HL-60 (cell line): Measurements from ENCODE around the gene RASAL2.

Experiments used
- DNase-seq, 2 experiments: peaks; one replicate each; pipeline ENCODE4 v3.0.0-alpha.2; 2010 to 2020; ENCODE audit warnings: low read depth in 1 of 2, low spot score in 1 of 2
- H3K27ac ChIP-seq: fragments of 250-450 bp; sonication (Bioruptor Pico); replicated peaks from 2 replicates; pipeline ENCODE4 v1.5.1; 2020; ENCODE audit warnings: mild to moderate bottlenecking, moderate library complexity
- H3K27me3 ChIP-seq: fragments of 250-450 bp; sonication (Bioruptor Pico); 2 replicates; pipeline ENCODE4 v1.5.1; 2021; ENCODE audit warnings: mild to moderate bottlenecking, moderate library complexity; ENCODE audit not compliant: insufficient read depth, poor library complexity, severe bottlenecking
- H3K4me3 ChIP-seq: replicated peaks from 2 replicates; pipeline ENCODE4 v1.5.1; 2011; ENCODE audit warnings: mild to moderate bottlenecking, control low read depth, low read length; ENCODE audit not compliant: insufficient read depth
- GABPA ChIP-seq: IDR thresholded peaks from 2 replicates; pipeline ENCODE4 v1.6.1; 2012; ENCODE audit warnings: low read depth
- POLR2AphosphoS5 ChIP-seq: IDR thresholded peaks from 2 replicates; pipeline ENCODE4 v1.6.1; 2012; ENCODE audit warnings: low read depth
- SPI1 ChIP-seq: IDR thresholded peaks from 2 replicates; pipeline ENCODE4 v1.6.1; 2012; ENCODE audit warnings: low read depth, mild to moderate bottlenecking, borderline replicate concordance
- TF ChIP-seq, protein P1 (sequence below): IDR thresholded peaks from one replicate; pipeline ENCODE4 v1.5.1; 2011; ENCODE audit warnings: low read length, control low read depth, inconsistent platforms; ENCODE audit not compliant: insufficient read depth
- TF ChIP-seq, protein P2 (sequence below): IDR thresholded peaks from 2 replicates; pipeline ENCODE4 v1.6.1; 2012; ENCODE audit warnings: low read depth; ENCODE audit not compliant: insufficient replicate concordance

The RASAL2 gene

DNA sequence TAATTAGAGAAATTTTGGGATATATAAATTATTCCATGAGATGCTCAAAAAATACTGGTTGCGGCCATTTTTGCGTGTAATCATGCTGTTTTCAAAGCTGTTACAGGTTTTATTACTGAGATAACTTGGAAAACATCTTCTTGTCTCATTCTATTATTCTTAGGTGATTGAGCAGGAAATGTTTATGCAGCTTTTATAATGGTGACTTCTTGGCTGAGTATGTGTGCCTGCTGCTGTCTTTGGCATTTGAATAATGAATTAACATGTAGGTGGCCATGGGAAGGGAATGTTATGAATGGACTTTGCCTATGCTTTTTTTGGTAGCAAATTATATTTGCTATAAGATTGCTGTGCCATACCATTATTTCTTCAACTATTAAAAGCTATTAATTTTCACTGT, 52.5 kb downstream of the RASAL2 start:
- DNase-seq: no peak
- Histone ChIP-seq H3K4me3 (no peak overlapping the region), H3K27ac (no peak overlapping the region), H3K27me3 (no peaks in the 10 kb centered on the region)
- TF ChIP-seq, protein P1, sequence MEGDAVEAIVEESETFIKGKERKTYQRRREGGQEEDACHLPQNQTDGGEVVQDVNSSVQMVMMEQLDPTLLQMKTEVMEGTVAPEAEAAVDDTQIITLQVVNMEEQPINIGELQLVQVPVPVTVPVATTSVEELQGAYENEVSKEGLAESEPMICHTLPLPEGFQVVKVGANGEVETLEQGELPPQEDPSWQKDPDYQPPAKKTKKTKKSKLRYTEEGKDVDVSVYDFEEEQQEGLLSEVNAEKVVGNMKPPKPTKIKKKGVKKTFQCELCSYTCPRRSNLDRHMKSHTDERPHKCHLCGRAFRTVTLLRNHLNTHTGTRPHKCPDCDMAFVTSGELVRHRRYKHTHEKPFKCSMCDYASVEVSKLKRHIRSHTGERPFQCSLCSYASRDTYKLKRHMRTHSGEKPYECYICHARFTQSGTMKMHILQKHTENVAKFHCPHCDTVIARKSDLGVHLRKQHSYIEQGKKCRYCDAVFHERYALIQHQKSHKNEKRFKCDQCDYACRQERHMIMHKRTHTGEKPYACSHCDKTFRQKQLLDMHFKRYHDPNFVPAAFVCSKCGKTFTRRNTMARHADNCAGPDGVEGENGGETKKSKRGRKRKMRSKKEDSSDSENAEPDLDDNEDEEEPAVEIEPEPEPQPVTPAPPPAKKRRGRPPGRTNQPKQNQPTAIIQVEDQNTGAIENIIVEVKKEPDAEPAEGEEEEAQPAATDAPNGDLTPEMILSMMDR: no peak
- TF ChIP-seq GABPA: no peak
- TF ChIP-seq SPI1: no peak
- TF ChIP-seq, protein P2, sequence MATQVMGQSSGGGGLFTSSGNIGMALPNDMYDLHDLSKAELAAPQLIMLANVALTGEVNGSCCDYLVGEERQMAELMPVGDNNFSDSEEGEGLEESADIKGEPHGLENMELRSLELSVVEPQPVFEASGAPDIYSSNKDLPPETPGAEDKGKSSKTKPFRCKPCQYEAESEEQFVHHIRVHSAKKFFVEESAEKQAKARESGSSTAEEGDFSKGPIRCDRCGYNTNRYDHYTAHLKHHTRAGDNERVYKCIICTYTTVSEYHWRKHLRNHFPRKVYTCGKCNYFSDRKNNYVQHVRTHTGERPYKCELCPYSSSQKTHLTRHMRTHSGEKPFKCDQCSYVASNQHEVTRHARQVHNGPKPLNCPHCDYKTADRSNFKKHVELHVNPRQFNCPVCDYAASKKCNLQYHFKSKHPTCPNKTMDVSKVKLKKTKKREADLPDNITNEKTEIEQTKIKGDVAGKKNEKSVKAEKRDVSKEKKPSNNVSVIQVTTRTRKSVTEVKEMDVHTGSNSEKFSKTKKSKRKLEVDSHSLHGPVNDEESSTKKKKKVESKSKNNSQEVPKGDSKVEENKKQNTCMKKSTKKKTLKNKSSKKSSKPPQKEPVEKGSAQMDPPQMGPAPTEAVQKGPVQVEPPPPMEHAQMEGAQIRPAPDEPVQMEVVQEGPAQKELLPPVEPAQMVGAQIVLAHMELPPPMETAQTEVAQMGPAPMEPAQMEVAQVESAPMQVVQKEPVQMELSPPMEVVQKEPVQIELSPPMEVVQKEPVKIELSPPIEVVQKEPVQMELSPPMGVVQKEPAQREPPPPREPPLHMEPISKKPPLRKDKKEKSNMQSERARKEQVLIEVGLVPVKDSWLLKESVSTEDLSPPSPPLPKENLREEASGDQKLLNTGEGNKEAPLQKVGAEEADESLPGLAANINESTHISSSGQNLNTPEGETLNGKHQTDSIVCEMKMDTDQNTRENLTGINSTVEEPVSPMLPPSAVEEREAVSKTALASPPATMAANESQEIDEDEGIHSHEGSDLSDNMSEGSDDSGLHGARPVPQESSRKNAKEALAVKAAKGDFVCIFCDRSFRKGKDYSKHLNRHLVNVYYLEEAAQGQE: no peak
- no peak for TF ChIP-seq POLR2AphosphoS5

GRCh38 chr1:178150610-178151009, 56.7 kb downstream of the RASAL2 start:
- no peaks in the 10 kb centered on the region for H3K27me3 ChIP-seq
- DNase-seq: no peak
- no peak overlapping the region for H3K4me3 ChIP-seq
- no peak overlapping the region for H3K27ac ChIP-seq
- TF ChIP-seq, protein P2: no peak
- TF ChIP-seq POLR2AphosphoS5 (no peak), SPI1 (no peak), GABPA (no peak)
- TF ChIP-seq, protein P1: no peak

DNA sequence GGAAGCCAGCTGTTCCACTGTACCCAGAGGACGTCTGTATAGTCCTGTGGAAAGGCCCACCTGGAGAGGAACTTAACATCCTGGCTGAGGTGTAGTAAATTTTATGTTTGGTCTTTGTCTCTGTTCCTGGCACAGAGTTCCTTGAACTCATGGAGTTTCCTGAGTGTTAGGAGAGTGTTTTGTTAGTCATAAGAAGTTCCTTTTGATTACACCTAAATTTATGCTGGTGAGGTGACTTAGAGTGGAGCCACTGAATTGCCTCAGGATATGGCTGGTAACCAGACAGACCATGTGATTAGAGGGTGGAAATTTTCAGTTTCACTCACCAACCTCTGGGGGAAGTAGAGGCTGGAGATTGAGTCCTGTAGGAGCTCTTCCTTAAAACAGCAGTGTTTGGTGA, 57.9 kb downstream of the RASAL2 start:
- no peak overlapping the region for H3K4me3 ChIP-seq
- H3K27ac ChIP-seq: no peak overlapping the region
- no peak for DNase-seq
- no peaks in the 10 kb centered on the region for H3K27me3 ChIP-seq
- TF ChIP-seq GABPA (no peak), SPI1 (no peak), POLR2AphosphoS5 (no peak)
- TF ChIP-seq, protein P2: no peak
- TF ChIP-seq, protein P1: no peak
